PC-9 (cell line): Measurements from ENCODE around the gene TRPC4.

Experiments used
- EZH2 ChIP-seq: fragments of 200-600 bp; sonication (generic); IDR thresholded peaks from 2 replicates; pipeline ENCODE4 v1.8.0; 2017; ENCODE audit warnings: antibody characterized with exemption, low read depth
- TF ChIP-seq, protein P1 (sequence below): fragments of 200-600 bp; sonication (generic); conservative IDR thresholded peaks from 2 replicates; pipeline ENCODE4 v1.6.1; 2017; ENCODE audit warnings: mixed run types, antibody characterized with exemption, mild to moderate bottlenecking, moderate library complexity

- no peak for TF ChIP-seq EZH2
- TF ChIP-seq, protein P1, sequence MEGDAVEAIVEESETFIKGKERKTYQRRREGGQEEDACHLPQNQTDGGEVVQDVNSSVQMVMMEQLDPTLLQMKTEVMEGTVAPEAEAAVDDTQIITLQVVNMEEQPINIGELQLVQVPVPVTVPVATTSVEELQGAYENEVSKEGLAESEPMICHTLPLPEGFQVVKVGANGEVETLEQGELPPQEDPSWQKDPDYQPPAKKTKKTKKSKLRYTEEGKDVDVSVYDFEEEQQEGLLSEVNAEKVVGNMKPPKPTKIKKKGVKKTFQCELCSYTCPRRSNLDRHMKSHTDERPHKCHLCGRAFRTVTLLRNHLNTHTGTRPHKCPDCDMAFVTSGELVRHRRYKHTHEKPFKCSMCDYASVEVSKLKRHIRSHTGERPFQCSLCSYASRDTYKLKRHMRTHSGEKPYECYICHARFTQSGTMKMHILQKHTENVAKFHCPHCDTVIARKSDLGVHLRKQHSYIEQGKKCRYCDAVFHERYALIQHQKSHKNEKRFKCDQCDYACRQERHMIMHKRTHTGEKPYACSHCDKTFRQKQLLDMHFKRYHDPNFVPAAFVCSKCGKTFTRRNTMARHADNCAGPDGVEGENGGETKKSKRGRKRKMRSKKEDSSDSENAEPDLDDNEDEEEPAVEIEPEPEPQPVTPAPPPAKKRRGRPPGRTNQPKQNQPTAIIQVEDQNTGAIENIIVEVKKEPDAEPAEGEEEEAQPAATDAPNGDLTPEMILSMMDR = no peak
Measured at GRCh38 chr13:37709318-37709717, 160.3 kb downstream of the TRPC4 start.
